ACC112 (cell line): ENCODE data around the gene DROSHA.
"Not testable (repeated sequence)": the region's sequence is repeated elsewhere in the genome, so short reads cannot be mapped to it uniquely, and the experiment has no call there.

ENCODE experiments used
- H2AFZ ChIP-seq: fragments of 200-600 bp; sonication (generic); one replicate; pipeline ENCODE4 v1.6.0; 2017; ENCODE audit warnings: antibody characterized with exemption, low read length; ENCODE audit not compliant: unreplicated experiment
- H3K27ac ChIP-seq: fragments of 200-600 bp; sonication (generic); 2 replicates; pipeline ENCODE4 v1.5.1; 2014; ENCODE audit warnings: low read depth, mild to moderate bottlenecking, antibody characterized with exemption, low read length, moderate library complexity
- H3K27me3 ChIP-seq: fragments of 200-600 bp; sonication (generic); 2 replicates; pipeline ENCODE4 v1.6.1; 2014; ENCODE audit warnings: mild to moderate bottlenecking, antibody characterized with exemption, low read length, moderate library complexity, mixed read lengths; ENCODE audit not compliant: insufficient read depth
- H3K36me3 ChIP-seq: fragments of 200-600 bp; sonication (generic); 2 replicates; pipeline ENCODE4 v1.6.1; 2016; ENCODE audit warnings: mild to moderate bottlenecking, antibody characterized with exemption, low read length, moderate library complexity, mixed read lengths; ENCODE audit not compliant: insufficient read depth
- H3K4me1 ChIP-seq: fragments of 200-600 bp; sonication (generic); one replicate; pipeline ENCODE4 v1.6.1; 2016; ENCODE audit warnings: low read length, mixed read lengths; ENCODE audit not compliant: insufficient read depth, unreplicated experiment, control insufficient read depth
- H3K4me3 ChIP-seq: fragments of 200-600 bp; sonication (generic); 2 replicates; pipeline ENCODE4 v1.5.1; 2014; ENCODE audit warnings: mild to moderate bottlenecking, low read depth, low read length
- H3K79me2 ChIP-seq: fragments of 200-600 bp; sonication (generic); one replicate; pipeline ENCODE4 v1.6.0; 2016; ENCODE audit warnings: low read length; ENCODE audit not compliant: control insufficient read depth, unreplicated experiment, insufficient read depth

DROSHA gene

GRCh38 chr5:31365776-31366175 lies 166.1 kb downstream of the DROSHA start:
- Histone ChIP-seq H3K27me3 (no peaks in the 10 kb centered on the region), H3K36me3 (no peaks in the 10 kb centered on the region), H3K4me3 (no peak overlapping the region), H2AFZ (no peak overlapping the region), H3K4me1 (peaks cover 67% of the 10 kb centered on the region), H3K27ac (peak overlapping the region; percentile 80), H3K79me2 (no peaks in the 10 kb centered on the region)

DNA sequence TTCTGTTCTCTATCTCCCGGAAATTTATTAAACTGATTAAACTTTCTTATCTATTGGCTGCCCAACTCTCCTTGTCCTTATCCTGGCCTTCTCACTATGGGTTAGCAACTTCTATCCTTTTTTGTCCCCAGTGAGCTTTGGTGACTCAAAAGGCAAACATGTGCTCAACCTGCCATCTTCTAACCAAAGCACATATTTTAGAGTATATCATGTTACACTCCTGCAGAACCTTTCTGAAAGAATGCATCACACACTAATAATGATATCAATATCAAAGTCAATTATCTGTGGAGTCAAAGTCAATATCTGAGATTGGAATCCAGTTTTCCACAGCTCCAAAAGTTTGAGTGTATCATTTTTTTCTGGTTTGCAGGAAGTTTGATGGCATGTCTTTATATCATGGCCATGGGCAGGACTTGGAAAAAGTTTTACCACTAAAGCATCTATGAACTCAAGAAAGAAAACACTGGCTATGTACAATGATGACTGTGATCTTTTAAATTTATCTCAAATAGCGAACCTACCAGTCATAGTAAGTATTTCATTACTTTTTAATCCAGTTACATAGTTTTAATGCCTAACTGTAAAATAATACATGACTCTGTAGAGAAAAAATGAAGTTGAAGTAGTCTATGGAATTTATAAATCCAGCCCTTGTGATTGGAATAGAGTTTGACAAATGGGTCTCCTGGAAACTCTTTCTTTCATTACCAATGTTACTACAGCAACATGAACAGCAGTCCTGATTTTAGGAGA lies 166.8 kb downstream of the DROSHA start:
- Histone ChIP-seq H3K4me1 (peaks cover 67% of the 10 kb centered on the region), H3K36me3 (no peaks in the 10 kb centered on the region), H3K4me3 (peak overlapping the region; percentile 30; the same call in 1 of the 2 replicates), H2AFZ (no peak overlapping the region), H3K79me2 (no peaks in the 10 kb centered on the region), H3K27me3 (no peaks in the 10 kb centered on the region), H3K27ac (peak overlapping the region; percentile 80)

DNA sequence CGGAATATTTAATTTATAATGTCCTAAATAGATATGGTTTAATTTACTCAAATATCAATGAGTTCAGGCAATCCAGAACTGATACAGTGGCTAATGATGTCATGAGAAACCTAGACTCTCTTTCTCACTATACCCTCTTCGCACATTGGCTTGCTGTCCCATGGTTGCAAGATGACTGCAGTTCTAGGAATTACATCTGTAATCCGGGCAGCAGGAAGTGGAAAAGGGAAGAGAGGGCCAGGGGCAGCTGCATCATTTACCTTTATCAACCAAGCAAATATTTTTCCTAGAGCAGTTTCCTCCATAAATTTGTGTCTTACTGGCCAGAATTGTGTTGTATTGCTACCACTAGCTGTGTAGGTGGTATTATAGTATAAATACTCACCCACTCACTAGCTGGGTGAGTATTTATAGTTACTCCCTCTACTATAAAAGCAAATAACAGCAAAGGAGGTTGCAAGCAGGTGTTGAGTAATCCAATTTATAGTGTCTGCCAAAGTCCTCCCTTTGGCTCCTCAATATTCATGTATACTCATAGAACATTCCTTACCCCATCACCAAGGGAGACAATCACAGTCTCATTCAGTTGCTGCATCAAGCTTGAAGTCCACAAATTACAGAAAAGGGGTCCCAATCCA lies 168.8 kb downstream of the DROSHA start:
- Histone ChIP-seq H3K79me2 (no peaks in the 10 kb centered on the region), H2AFZ (no peak overlapping the region), H3K4me3 (no peak overlapping the region), H3K27me3 (no peaks in the 10 kb centered on the region), H3K36me3 (no peaks in the 10 kb centered on the region), H3K4me1 (peaks cover 67% of the 10 kb centered on the region), H3K27ac (peak overlapping the region; percentile 80)

DNA sequence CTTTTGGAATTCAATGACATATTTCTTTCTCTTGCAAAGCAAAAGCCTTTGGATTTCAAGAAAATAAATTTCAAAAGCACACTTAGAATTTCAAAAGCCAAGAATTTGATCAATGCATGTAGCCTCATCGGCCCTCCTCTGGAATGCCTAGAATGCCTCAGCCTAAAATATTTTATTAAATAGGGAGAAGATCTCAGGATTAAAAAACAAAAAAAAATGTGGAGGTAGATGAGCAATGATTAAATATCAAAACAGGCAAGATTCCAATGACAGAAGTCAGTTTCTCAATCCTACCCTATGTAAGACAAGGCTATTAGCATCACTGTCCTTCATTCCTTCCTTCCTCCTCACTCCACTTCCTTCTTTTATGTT lies 169.4 kb downstream of the DROSHA start:
- peaks cover 66% of the 10 kb centered on the region for H3K4me1 ChIP-seq

DNA sequence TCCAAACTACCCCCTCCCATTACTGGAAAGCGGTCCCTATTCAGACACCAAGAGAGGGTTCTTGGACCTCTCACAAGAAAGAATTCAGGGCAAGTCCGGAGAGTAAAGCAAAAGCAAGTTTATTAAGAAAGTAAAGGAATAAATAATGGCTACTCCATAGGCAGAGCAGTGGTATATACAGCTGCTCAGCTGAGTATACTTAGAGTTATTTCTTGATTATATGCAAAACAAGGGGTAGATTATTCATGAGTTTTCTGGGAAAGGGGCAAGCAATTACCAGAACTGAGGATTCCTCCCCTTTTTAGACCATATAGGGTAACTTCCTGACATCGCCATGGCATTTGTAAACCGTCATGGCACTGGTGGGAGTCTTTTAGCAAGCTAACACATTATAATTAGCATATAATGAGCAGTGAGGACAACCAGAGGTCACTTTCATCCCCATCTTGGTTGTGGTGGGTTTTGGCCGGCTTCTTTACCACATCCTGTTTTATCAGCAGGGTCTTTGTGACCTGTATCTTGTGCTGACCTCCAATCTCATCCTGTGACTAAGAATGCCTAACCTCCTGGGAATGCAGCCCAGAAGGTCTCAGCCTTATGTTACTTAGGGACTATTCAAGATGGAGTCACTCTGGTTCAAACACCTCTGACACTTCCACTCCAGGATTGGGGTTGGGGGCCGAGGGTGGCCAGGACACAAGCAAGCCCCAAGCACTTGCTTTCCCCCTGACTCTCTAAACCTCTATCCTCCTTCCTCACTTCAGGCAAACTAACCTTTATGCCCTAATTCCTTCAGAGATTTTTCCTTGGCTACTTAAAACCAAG lies 170.0 kb downstream of the DROSHA start:
- H3K27ac ChIP-seq, result peak overlapping the region; percentile 80
- peaks cover 60% of the 10 kb centered on the region for H3K4me1 ChIP-seq
- not testable (repeated sequence) for H3K79me2 ChIP-seq, H3K27me3 ChIP-seq, H3K36me3 ChIP-seq
- peak overlapping the region; percentile 29 for H2AFZ ChIP-seq
- H3K4me3 ChIP-seq, result peak overlapping the region; percentile 4; the same call in 1 of the 2 replicates

More for the DNA sequence above, 169.4 kb downstream of the DROSHA start:
- Histone ChIP-seq H3K27ac (peak overlapping the region; percentile 80), H3K36me3 (no peaks in the 10 kb centered on the region), H3K79me2 (no peaks in the 10 kb centered on the region), H3K27me3 (no peaks in the 10 kb centered on the region), H2AFZ (no peak overlapping the region), H3K4me3 (no peak overlapping the region)

- Histone ChIP-seq H3K27me3 (no peaks in the 10 kb centered on the region), H3K27ac (peak overlapping the region; percentile 80), H3K79me2 (no peaks in the 10 kb centered on the region), H2AFZ (peak overlapping the region; percentile 29), H3K4me3 (peak overlapping the region; percentile 4; the same call in 1 of the 2 replicates), H3K4me1 (peaks cover 53% of the 10 kb centered on the region), H3K36me3 (no peaks in the 10 kb centered on the region)
Observed at GRCh38 chr5:31361234-31361633, 170.7 kb downstream of the DROSHA start.

GRCh38 chr5:31359839-31360238 lies 172.1 kb downstream of the DROSHA start:
- Histone ChIP-seq H3K27me3 (no peaks in the 10 kb centered on the region), H3K4me1 (peaks cover 39% of the 10 kb centered on the region), H3K36me3 (no peaks in the 10 kb centered on the region), H2AFZ (no peak overlapping the region), H3K79me2 (no peaks in the 10 kb centered on the region), H3K4me3 (no peak overlapping the region), H3K27ac (no peak overlapping the region)

DNA sequence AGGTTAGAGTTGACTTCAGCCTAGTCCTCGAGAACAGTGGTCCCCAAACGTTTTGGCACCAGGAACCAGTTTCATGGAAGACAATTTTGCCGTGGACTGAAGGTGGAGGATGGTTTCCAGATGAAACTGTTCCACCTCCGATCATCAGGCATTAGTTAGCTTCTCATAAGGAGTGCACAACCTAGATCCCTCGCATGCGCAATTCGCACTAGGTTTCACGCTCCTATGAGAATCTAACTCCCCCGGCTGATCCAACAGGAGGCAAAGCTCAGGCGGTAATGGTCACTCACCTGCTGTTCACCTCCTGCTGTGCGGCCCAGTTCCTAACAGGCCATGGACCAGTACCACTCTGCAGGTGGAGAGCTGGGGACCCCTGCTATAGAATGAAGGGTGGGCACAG lies 174.9 kb downstream of the DROSHA start:
- Histone ChIP-seq H3K27me3 (no peaks in the 10 kb centered on the region), H2AFZ (no peak overlapping the region), H3K36me3 (no peaks in the 10 kb centered on the region), H3K4me3 (no peak overlapping the region), H3K79me2 (no peaks in the 10 kb centered on the region), H3K4me1 (peaks cover 11% of the 10 kb centered on the region), H3K27ac (no peak overlapping the region)

GRCh38 chr5:31355337-31355736 lies 176.6 kb downstream of the DROSHA start:
- Histone ChIP-seq H3K27me3 (no peaks in the 10 kb centered on the region), H2AFZ (no peak overlapping the region), H3K36me3 (no peaks in the 10 kb centered on the region), H3K27ac (no peak overlapping the region), H3K4me1 (no peaks in the 10 kb centered on the region), H3K79me2 (no peaks in the 10 kb centered on the region), H3K4me3 (no peak overlapping the region)
